Activated T-cell treated with anti-CD3 and anti-CD28 coated beads for 48 hours (primary cell): ENCODE measurements around the gene ING1.
A peak's percentile ranks its signal among the peaks of the same experiment; 100 is the strongest.
"Not testable (repeated sequence)": the region's sequence is repeated elsewhere in the genome, so short reads cannot be mapped to it uniquely, and the experiment has no call there.

Source experiments
- DNase-seq: peaks from one replicate; pipeline ENCODE4 v3.0.0-alpha.2; 2020; ENCODE audit warnings: low read depth

Gene ING1

GRCh38 chr13:110695774-110696173, 17.7 kb upstream of the ING1 start:
- DNase-seq, result not testable (repeated sequence)

- no peak for DNase-seq
Measured at GRCh38 chr13:110696776-110697175, 16.7 kb upstream of the ING1 start.

- no peak for DNase-seq
Measured at GRCh38 chr13:110697842-110698241, 15.7 kb upstream of the ING1 start.

DNA sequence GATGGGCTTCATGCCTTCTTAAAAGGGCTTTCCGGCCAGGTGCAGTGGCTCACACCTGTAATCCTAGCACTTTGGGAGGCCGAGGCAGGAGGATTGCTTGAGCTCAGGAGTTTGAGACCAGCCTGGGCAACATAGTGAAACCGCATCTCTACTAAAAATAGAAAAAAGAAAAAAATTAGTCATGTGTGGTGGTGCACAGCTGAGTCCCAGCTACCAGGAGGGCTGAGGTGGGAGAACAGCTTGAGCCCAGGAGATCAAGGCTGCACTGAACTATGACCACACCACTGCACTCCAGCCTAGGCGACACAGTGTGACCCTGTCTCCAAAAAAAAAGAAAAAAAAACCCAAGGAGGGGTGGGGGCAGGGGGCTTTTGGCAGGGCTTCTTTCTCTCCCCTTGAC, 14.8 kb upstream of the ING1 start:
- no peak for DNase-seq

- no peak for DNase-seq
Measured at GRCh38 chr13:110699148-110700145, 14.1 kb upstream of the ING1 start.

- DNase-seq, result no peak
Measured at GRCh38 chr13:110700186-110700585, 13.3 kb upstream of the ING1 start.

DNA sequence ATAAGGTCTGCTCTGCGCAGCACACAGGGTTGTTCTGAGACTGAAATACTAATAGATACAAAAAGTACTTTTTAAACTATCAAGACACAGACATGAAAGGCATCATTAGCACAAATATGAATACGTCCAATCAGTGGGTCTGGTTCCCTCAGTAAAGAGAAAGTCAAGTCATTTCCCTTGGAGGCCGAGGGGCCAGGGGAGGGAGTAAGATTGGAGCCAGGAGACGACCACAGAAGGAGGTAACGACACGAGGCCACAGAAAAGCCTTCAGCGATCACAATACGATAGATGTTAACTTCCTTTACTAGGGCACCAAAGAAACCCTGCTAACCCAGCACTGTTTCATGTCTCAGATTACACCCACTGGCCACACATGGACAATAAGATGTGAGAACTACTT, 12.9 kb upstream of the ING1 start:
- no peak for DNase-seq

GRCh38 chr13:110701061-110701460, 12.4 kb upstream of the ING1 start:
- DNase-seq, result not testable (repeated sequence)

GRCh38 chr13:110702089-110702488, 11.4 kb upstream of the ING1 start:
- no peak for DNase-seq

DNA sequence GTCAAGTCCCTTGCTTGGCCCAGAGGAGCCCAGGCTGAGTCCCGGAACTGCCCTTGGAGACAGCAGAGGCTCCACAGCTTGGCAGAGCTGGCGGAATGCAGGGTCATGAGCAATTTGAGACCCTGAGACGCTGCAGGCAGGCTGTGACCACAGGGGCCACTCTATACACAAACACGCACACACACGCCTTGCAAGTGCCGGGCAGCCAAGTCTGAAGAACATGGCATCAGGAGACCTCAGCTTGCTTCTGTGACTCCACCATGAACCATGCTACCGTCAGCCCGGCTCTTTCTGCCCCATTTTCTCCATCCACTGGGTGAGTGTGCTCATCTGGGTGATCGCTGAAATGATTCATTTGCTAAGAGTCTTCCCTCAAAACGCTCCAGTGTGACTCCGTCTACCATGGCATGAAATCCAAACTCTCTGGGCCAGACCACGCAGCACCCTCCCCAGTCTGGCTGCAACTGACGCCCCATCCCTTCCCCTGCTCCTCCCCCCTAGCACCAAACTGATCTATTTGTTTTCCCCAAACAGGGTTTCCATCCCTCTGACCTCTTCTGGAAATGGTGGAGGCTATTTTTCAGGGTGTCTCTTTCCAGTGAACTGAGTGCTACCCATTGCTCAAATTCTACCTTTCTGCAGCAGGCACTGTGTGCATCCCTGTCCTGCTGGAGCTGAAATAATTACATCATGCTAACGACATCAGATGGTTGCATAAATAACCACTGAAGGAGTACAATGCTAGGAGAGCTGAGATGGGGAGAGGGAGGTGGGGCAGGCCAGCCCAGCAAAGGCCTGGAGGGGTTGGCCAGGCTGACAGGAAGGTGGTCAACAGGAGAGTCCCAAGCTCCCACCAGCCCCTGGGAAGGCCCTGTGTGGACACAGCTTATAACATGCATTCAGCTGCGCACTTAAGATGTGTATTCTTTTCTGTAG, 10.6 kb upstream of the ING1 start:
- DNase-seq, result no peak

DNA sequence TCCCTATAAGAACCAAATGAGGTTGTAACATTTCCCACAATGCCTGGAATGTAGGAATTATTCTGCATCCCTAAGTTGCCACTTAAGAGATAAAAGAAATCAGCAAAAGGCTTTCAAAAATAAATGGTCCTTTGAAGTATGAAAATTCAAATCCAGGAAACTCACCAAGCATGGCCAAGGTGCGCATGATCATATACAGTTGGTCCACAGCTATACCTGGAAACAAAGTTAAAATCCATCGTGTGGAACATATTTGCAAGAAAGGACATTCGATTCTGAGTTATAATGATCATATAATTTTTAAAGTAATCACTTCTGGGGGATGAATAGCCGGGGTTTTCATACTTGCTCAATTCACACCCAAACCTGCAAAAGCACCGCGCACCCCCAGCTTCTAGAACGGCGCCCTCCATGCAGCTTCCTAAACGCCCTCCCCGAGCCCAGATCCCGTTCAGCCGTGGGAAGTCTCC, 8.1 kb upstream of the ING1 start:
- DNase-seq, result no peak

- peak; percentile 92 for DNase-seq
Measured at GRCh38 chr13:110705826-110706569, 7.5 kb upstream of the ING1 start, which contains the start of gene CARS2. TSS of gene CARS2 (minus strand) at chr13:110706116. CDS start at chr13:110706093, 23 bp downstream.

DNA sequence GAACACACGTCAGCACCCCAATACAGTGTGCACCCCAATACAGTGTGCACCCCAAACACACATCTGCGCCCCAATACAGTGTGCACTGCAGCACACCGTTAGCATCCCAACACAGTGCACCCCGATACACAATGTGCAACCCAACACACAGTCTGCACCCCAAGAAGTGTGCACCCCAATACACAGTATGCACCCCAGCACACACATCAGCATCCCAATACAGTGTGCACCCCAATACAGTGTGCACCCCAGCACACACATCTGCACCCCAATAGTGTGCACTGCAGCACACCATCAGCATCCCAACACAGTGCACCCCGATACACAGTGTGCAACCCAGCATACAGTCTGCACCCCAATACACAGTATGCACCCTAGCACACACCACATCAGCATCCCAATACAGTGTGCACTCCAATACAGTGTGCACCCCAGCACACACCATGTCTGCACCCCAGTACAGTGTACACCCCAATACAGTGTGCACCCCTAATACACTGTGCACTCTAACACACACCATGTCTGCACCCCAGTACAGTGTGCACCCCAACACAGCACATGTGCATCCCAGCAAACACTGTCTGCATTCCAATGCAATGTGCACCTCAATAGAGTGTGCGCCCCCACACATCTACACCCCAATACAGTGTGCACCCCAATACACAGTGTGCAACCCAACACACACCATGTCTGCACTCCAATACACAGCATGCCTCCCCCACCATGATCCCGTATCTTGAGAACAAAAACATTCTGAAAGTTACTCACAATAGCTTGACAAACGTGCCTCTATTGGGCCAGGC, 6.7 kb upstream of the ING1 start:
- DNase-seq, result no peak

DNA sequence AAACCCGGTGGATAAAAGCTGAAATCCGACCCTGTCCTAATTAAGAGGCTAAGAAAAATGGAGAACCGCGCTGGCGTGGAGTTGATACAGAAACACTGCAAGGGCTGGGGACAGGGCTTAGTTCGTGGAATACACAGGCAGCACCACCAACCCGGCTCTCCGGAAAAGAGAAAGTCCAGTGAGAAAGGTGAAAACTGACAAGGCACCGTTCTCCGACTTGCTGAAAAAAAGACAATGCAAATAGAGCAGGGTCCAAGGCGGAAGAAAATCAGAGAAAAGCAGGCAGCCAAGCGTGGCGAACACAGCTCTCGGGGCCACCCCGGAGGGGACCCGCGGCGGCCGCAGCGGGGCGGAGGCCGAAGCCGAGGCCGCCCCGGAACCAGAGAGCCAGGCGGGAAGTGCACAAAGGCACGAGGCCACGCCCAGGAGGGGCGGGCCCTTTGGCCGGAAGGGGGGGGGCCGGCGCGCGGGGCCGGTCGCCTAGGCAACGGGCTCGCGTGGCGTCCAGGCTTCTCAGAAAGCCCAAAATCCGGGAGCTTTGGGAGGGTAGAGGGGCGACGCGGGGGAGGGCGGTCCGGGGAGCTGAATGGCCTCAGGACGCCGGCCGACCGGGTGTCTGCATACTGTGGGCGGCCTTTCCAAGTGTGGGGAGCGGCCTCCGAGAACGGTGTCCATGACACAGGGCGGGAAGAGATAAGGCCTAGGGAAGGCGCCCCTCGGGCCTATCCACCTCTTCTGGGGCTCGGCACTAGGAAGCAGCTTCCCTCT, 1.2 kb upstream of the ING1 start:
- DNase-seq, result peak; percentile 86

DNA sequence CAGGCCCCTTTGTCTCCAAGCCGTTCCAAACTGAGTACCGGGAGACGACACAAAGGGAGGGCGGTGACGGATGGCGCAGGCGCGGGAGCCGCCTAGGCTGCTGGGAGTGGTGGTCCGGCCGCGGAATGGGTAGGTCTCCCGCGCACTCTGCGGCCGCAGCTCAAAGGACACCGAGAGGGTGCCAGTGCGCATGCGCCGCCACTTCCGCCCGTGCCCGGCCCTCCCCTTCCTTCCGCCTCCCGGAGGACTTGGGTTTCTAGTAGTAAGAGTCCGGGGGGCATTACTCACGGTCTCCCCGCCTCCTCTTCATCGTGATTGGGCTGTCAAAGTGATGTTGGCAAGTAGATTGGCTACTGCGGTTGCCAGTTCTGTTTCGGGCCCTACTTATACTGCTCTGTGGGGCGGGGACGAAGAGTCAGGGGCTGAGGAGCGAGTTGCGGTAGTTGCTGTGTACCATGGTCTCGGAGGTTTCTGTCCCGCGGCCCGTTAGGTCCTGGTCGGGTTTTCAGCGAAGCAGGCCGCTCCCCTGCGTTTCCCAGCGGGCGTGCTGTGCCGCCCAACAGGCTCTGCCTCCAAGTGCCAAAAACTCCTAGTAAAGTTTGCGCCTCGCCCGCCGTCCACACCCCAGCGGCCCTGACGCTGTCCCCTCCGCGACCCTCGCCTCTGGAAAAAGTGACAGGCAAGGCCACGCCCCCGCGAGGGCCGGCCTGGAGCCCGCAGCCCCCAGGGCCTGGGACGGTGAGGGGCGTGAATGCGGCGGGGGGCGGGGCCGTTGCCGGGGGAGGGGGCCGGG, 455 bp upstream of the ING1 start:
- DNase-seq, result peak; percentile 99

DNA sequence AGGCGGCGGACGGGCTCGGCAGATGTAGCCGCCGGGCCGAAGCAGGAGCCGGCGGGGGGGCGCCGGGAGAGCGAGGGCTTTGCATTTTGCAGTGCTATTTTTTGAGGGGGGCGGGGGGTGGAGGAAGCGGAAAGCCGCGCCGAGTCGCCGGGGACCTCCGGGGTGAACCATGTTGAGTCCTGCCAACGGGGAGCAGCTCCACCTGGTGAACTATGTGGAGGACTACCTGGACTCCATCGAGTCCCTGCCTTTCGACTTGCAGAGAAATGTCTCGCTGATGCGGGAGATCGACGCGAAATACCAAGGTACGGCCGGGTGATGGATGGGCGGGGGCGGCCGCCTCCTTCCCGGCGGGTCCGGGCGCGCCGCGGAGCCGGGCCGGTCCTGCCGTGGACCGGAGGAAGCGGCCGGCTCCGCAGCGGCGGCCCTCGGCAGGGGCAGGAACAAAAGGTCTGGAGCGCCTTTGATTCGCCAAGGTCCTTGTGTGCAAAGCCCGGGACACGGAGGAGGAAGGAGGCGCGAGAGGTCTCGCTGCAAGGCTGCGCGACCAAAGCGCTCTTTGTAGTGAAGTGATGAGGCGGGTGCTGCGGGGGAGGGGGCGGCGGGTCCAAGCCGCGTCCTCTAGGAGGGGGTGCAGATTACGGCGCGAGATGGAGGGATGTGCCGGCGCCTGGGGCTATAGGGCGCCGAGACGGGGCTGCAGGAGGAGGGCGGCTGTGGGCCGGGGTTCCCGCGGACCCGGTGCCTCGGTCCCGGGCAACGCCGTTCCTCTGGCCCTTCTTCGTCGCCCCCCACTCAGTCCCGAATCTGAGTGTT, 689 bp downstream of the ING1 start:
- DNase-seq, result peak; percentile 58

DNA sequence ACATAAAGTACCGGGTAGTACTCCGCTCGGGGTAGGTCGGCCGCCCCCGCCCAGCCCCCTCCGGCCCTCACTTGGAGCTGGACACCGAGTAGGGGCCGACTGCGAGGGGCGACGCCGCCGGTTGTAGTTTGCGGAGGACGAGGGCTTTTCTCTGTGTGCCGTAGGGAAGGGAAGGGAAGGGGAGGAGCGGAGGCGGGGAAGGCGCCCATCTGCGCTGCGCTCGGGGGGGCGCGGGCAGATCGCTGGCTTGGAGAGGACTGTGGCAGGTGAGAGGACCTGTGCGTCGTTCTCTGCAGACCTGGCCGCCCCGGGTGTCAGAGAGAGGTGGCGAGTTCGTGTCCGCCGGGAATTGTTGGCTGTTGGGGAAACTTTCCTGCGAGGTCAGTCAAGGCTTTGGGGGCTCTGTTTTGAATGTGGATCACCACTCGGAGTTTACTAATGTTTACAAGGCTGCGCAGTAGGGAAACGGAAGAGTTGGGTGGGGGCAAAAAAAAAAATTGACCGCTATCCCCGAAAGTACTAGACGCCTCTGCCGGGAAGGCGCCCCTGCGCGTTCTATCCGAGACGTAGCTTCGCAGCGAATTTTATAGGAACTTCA, 1.4 kb downstream of the ING1 start:
- peak; percentile 33 for DNase-seq
